ENCODE measurements around the gene ARMC8. TPM values are rescaled to one million over a fixed set of nuclear protein-coding genes. Genes with fewer than 3 reads are reported as not detected.

Gene ARMC8
- total RNA-seq, 1 donor from 2014 or later: 39.6 TPM

GRCh38 chr3:138203938-138204337, 16.8 kb downstream of the ARMC8 start:
- no peak overlapping the region for H3K4me3 Mint-ChIP-seq (ENCODE audit: unreplicated experiment)
- H3K27ac Mint-ChIP-seq (ENCODE audit: unreplicated experiment): no peak overlapping the region
- DNase-seq (ENCODE audit: low spot score): no peak
- peaks cover 3% of the 10 kb centered on the region for H3K27me3 Mint-ChIP-seq (ENCODE audit: unreplicated experiment)
- no peaks in the 10 kb centered on the region for H3K36me3 Mint-ChIP-seq (ENCODE audit: low read depth, unreplicated experiment)
- no peak for TF ChIP-seq CTCF (IDR thresholded peaks at IDR 0.05; ENCODE audit: unreplicated experiment)
- no peaks in the 10 kb centered on the region for H3K9me3 Mint-ChIP-seq (ENCODE audit: unreplicated experiment)
- no peaks in the 10 kb centered on the region for H3K4me1 Mint-ChIP-seq (ENCODE audit: unreplicated experiment)

GRCh38 chr3:138205527-138205926, 18.4 kb downstream of the ARMC8 start:
- Mint-ChIP-seq H3K9me3 (ENCODE audit: unreplicated experiment) (no peaks in the 10 kb centered on the region), H3K27me3 (ENCODE audit: unreplicated experiment) (peaks cover 3% of the 10 kb centered on the region), H3K4me1 (ENCODE audit: unreplicated experiment) (no peaks in the 10 kb centered on the region), H3K4me3 (ENCODE audit: unreplicated experiment) (no peak overlapping the region), H3K27ac (ENCODE audit: unreplicated experiment) (no peak overlapping the region), H3K36me3 (ENCODE audit: low read depth, unreplicated experiment) (no peaks in the 10 kb centered on the region)
- no peak for DNase-seq (ENCODE audit: low spot score)
- TF ChIP-seq CTCF (IDR thresholded peaks at IDR 0.05; ENCODE audit: unreplicated experiment): no peak

DNA sequence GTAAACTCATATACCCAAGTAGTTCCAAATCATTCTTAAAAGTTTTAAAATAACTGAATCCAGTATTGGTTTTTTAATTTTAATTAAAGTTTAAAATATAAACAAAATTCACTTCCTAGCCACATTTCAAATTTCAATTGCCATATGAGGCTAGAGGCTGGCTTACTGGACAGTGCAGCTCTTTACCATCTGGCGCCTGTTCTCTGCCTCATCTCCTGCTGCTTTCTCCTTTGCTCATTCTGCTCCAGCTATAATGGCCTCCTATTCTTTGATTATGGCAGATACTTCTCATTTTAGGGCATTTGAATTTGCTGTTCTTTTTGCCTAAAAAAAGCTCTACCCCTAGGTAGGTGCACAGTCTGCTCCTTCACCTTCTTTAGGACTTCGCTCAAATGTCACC, 19.1 kb downstream of the ARMC8 start:
- TF ChIP-seq CTCF (IDR thresholded peaks at IDR 0.05; ENCODE audit: unreplicated experiment): no peak
- no peaks in the 10 kb centered on the region for H3K9me3 Mint-ChIP-seq (ENCODE audit: unreplicated experiment)
- H3K36me3 Mint-ChIP-seq (ENCODE audit: low read depth, unreplicated experiment): no peaks in the 10 kb centered on the region
- DNase-seq (ENCODE audit: low spot score): no peak
- H3K27me3 Mint-ChIP-seq (ENCODE audit: unreplicated experiment): peaks cover 3% of the 10 kb centered on the region
- no peaks in the 10 kb centered on the region for H3K4me1 Mint-ChIP-seq (ENCODE audit: unreplicated experiment)
- H3K27ac Mint-ChIP-seq (ENCODE audit: unreplicated experiment): no peak overlapping the region
- H3K4me3 Mint-ChIP-seq (ENCODE audit: unreplicated experiment): no peak overlapping the region

- Mint-ChIP-seq H3K4me3 (ENCODE audit: unreplicated experiment) (no peak overlapping the region), H3K27me3 (ENCODE audit: unreplicated experiment) (peaks cover 2% of the 10 kb centered on the region), H3K36me3 (ENCODE audit: low read depth, unreplicated experiment) (no peaks in the 10 kb centered on the region), H3K4me1 (ENCODE audit: unreplicated experiment) (no peaks in the 10 kb centered on the region), H3K9me3 (ENCODE audit: unreplicated experiment) (no peaks in the 10 kb centered on the region), H3K27ac (ENCODE audit: unreplicated experiment) (no peak overlapping the region)
- no peak for TF ChIP-seq CTCF (IDR thresholded peaks at IDR 0.05; ENCODE audit: unreplicated experiment)
- no peak for DNase-seq (ENCODE audit: low spot score)
Measured at GRCh38 chr3:138210528-138210927, 23.4 kb downstream of the ARMC8 start.

GRCh38 chr3:138213398-138214085, 26.4 kb downstream of the ARMC8 start:
- Mint-ChIP-seq H3K4me1 (ENCODE audit: unreplicated experiment) (peaks cover 4% of the 10 kb centered on the region), H3K36me3 (ENCODE audit: low read depth, unreplicated experiment) (no peaks in the 10 kb centered on the region)

More at GRCh38 chr3:138213398-138214085, 26.4 kb downstream of the ARMC8 start:
- no peak for TF ChIP-seq CTCF (IDR thresholded peaks at IDR 0.05; ENCODE audit: unreplicated experiment)
- no peak for DNase-seq (ENCODE audit: low spot score)
- Mint-ChIP-seq H3K27ac (ENCODE audit: unreplicated experiment) (no peak overlapping the region), H3K9me3 (ENCODE audit: unreplicated experiment) (no peaks in the 10 kb centered on the region), H3K27me3 (ENCODE audit: unreplicated experiment) (no peaks in the 10 kb centered on the region), H3K4me3 (ENCODE audit: unreplicated experiment) (no peak overlapping the region)
